Astrocyte (in vitro differentiated cells and primary cell): ENCODE measurements around the gene RAD51B.

Source experiments
- CTCF ChIP-seq: IDR thresholded peaks from 2 replicates; pipeline ENCODE4 v1.5.1; 2011; ENCODE audit warnings: low read depth, mild to moderate bottlenecking, inconsistent platforms, low read length, moderate library complexity; ENCODE audit not compliant: insufficient read depth
- EZH2 ChIP-seq: IDR thresholded peaks from 2 replicates; pipeline ENCODE4 v1.6.1; 2012; ENCODE audit warnings: mild to moderate bottlenecking, low read length, inconsistent platforms; ENCODE audit not compliant: insufficient read depth

GRCh38 chr14:68550338-68550715 is 730.7 kb downstream of the RAD51B start:
- TF ChIP-seq CTCF (no peak), EZH2 (no peak)
